Pulmonary artery endothelial cell (primary cell): ENCODE measurements around the gene PISD. TPM values are rescaled to one million over a fixed set of nuclear protein-coding genes. Genes with fewer than 3 reads are reported as not detected.
A peak's percentile ranks its signal among the peaks of the same experiment; 100 is the strongest.

ENCODE experiments used
- DNase-seq: peaks from one replicate; pipeline ENCODE4 v3.0.0-alpha.2; 2011; ENCODE audit warnings: low read depth, low spot score
- total RNA-seq: library from RNA; depleted of rRNA; stranded (reverse); fragments of >200 nt; gene quantifications from 2 replicates; pipeline ENCODE4 v1.2.3, GENCODE V29; 2014

The PISD gene
- total RNA-seq, 1 donor from 2014 or later, result 39.4 TPM

DNA sequence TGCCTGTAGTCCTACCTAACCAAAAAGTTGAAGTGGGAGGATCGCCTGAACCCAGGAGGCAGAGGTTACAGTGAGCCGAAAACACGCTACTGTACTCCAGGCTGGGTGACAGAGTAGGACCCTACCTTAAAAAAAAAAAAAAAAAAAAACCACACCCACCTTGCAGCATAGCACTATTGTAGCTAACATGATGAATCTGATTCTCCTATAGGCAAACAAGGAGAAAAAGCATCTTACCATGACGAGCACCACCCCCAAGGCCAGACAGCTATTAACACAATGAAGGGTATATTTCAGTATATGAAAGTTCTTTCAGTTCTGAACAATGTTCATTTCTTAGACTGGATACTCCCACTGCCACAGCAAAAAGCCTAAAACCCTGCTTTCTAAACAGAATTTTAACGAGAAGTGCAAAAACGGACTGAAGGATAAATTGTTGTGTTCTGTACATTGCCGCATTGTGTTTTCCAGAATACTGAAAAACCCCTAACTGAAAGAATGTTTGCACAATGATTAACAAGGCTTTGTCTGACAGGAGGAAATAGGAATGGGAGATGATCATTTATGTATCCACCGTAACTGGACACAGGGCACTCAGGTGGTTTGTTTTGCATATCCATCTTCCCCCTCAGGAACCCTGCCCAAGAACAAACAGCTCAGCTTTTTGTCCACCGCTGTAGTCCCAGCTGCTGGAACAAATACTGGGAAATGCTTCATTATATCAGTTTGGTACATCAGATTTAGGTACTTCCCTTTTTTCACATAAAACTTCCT is 8.9 kb downstream of the PISD start:
- no peak for DNase-seq

DNA sequence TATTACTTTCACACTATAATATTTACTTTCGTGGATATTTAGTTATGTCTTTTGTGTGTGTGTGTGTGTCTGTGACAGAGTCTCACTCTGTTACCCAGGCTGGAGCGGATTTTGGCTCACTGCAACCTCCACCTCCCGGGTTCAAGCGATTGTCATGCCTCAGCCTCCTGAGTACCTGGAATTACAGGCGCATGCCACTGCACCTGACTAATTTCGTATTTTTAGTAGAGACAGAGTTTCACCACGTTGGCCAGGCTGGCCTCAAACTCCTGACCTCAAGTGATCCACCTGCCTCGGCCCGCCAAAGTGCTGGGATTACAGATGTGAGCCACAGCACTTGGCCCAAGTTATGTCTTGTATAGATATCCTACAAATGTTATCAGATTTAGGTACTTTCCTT is 9.9 kb downstream of the PISD start:
- DNase-seq, result no peak

DNA sequence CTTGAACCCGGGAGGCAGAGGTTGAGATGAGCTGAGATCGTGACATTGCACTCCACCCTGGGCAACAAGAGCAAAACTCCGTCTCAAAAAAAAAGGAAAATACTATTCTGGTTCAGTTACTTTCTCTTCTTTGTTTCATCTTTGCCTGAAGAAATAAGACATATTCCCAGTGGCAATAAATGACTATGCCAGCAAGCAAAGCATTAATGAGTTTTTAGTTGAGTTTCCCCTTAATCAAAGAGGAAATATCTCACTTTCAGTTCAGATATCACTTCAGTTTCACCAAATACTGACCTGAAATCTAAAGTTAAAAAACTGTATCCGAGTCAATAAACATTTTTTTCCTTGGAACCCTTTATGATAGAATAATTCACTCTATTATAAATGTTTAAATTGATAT is 10.4 kb downstream of the PISD start:
- no peak for DNase-seq

DNA sequence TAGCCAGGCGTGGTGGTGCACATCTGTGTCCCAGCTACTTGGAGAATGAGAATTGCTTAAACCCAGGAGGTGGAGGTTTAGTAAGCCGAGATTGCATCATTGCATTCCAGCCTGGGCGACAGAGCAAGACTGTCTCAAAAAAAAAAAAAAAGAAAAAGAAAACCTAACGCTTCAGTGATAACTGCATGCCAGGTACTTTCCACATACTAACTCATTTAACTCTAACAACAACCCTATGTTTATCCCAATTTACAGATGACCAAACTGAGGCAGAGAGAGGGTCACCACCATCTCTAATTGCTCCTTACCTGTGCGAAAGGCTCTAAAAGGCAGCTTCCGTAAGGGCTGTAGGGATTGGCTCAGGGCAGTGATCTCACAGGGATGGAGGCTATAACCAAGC is 11.6 kb downstream of the PISD start:
- no peak for DNase-seq

DNA sequence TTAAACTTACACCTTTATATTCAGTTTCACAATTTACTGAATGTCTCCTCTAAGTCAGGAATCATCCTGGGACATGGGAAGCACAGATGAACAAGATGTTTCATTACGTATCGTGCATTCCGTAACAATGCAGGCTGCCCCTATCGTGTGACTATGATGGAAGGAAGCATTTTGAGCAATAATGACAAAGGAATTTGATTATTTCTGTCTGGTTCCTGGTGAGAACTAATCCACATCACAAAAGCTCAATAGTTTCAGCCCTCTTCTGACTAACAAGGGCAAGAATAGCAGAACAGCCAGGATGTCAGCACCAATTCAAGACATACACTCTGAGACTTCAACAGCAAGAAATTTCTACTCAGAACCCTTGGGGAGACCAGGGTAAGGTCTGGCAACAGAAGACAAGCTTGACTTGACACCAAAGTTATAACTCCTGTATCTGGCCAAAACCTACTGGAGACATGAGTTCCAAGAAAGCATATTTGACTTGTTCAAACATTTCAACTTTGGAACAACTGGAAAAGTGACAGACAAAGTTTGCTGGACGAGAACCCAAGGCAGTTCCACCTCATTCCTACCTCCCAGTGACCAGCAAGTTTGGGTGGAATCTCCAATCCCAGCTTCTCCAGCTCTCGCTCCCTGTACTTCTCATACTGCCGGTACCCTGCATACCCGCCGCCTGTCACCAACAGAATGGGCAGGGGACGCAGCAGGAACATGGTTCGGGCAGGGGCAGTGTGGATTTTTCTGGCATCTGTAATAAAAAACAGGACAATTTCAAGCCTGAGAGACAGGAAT is 14.3 kb downstream of the PISD start:
- DNase-seq, result peak; percentile 65

DNA sequence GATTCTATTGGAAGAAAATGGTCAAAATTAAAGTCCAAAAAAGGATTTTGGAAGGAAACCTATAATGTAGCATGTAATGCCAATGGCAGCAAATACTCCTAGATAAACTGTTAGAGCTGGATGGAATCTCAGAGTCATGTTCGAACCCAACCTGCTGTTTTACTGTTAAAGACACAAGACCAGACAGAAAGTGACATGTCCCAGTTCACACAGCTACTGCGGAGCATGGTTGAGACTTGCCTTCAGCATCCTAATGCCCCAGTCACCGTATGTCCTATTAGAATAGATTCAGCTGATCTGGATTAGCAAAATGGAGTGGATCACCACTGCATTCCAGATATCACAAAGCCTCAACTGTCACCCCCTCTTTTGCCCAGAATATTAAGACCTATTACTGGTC is 14.9 kb downstream of the PISD start:
- DNase-seq, result no peak

DNA sequence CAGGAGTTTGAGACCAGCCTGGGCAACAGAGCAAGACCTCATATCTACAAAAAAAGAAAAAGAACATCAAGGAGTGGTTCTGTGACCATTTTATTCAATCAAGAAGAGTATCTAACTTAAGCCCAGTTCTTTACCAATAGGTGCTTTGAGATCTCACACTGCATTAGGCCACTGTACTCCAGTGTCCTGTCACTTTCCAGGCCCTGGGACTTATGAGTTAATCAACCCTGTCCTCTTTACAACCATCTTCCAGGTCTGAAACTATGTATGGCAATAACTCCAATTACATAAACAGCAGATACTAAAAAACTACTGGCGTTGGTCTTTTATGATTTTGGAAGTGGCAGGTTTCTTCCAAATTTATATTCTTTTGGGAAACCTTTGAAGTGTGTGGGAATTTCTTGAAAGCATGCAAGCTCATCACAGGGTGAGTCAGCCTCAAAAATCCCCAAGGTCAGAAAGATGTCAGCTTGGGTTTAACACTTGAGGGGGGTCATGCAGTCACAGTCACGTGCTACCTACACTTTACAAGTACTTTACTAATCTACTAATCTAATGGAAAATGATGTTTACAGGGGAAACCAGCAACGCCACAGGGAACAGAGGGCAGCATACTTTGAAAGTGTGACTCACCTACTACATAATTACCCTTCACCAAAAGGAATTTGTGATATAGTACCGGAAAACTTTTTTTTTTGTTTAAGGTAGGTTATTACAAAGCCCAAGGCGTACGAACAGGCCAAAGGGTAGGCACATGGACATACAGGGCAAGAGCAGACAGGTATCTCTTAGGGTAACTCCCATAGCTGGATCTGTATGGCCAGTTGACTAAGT is 15.6 kb downstream of the PISD start:
- DNase-seq, result peak; percentile 96

DNA sequence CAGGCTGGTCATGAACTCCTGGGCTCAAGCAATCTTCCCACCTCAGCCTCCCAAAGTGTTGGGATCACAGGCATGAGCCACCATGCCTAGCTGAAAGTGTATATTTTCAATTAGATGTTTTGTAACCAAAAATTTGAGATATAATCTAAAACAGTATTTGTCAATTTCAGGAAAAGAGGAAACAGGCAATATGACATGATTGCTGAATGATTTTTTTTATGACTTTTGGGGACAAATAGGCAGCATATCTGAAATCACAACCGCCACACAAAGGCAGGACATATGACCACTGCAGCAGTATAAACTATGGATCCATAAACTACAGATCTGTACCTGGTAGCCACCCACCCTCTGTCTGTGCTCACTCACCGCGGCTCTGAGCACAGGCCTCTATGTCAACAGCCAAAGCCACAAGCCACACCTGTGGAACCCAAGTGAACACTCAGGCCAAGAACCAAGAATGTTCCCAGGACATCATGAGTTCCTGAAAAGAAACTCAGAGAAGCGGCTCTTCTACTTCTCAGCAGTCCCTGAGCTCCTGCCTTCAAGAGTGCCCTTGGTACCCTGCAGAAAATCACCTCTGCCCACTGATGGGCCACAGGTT is 22.5 kb downstream of the PISD start:
- no peak for DNase-seq

DNA sequence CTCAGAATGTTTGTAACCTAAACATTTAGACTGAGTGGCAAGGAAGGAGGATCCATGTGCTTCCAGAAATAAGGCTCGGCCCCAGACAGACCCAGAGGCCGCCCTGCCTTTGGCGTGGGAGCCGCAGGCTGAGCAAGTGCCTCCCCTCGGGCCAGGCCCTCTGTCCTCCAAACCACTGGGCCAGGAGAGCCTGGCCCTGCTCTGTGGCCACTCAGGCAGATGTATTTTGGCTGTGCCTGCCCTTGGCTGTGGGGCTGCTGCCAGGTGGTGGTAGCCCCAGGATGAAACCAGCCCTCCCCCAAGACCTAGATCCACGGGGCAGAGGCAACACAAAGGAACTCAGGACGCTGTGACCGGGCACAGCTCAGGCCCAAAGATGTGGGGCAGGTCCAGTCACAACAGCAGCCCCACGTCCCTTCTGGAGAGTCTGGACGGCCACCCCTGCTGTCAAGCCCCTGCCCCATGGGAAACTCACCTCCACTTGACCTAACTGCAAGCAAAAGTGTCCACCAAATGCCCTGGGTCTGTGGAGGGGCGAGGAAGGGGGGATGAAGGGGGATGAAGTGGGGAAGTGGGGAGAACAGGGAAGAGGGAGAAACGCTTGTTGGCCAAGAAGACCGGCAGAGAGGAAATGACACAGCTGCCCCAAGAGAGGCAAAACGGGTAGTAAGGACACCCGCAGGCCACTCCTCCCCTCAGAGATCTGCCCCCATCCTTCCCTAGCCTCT is 24.0 kb downstream of the PISD start:
- no peak for DNase-seq

DNA sequence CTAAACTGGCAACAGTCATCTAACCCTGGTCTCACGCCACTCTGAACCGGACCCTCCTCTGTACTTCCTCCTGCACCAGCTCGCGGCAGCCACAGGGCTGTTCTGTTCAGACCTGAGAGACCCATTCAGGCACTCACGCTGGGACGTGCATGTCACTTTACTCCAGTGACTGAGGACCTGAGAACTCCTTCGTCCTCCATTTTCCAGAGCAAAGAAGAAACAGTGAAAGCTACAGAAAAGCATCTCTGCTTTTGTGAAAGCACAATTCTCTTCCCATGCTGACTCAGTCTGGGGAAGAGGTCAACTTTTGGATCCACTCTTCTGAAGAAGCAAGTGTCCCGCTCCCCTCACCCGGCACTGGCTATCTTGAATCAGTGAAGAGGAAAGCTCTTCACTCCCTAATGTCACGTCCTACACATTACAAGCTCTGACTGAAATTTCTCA is 24.5 kb downstream of the PISD start:
- DNase-seq, result no peak

DNA sequence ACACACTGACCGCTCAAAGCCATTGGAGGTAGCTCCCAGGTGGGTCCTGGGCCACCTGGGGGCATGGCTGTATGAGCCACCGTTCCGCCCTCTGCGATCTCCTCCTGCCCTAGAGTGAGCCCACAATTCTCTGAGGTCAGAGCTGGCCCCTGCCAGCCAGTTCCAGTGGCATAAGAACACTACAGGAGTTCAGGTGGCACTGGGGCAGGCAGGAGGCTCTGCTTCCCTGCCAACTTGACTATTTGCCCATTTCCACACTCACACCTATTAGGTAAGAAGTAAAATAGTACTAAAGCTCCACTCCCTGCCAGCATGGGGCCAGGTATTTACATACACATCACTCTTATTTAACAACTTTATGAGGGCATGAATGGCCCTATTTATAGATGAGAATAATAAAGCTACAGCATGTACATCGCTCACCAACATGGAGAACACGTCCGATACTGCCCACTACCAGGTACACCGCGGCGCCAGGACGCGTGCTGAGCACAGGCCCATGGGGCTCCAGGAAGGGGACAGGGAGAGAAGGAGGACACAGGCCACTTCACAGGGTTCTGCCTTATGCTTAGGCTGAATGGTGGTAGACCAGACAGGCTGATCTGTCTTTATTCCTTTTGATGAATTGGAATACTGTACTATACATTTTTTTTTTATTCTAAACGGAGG is 26.2 kb downstream of the PISD start:
- no peak for DNase-seq

DNA sequence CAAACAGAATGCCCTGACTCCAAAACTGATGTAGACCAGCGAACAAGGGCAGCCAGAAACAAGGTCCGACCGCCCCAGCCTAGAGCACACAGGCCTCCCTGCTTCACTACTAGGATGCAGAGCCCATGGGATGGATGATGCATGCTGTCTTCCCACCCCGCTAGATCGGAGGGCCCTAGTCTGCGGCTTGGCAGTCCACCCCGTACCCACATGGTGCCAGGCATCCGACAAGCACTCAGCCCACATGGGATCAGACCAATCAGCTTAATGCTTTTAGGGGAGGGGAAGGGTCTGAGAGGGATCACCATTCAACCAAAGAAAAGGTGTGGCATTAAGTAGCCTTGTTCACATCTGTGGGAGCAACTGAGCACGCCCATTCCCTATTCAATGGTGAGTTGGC is 30.6 kb downstream of the PISD start:
- no peak for DNase-seq

DNA sequence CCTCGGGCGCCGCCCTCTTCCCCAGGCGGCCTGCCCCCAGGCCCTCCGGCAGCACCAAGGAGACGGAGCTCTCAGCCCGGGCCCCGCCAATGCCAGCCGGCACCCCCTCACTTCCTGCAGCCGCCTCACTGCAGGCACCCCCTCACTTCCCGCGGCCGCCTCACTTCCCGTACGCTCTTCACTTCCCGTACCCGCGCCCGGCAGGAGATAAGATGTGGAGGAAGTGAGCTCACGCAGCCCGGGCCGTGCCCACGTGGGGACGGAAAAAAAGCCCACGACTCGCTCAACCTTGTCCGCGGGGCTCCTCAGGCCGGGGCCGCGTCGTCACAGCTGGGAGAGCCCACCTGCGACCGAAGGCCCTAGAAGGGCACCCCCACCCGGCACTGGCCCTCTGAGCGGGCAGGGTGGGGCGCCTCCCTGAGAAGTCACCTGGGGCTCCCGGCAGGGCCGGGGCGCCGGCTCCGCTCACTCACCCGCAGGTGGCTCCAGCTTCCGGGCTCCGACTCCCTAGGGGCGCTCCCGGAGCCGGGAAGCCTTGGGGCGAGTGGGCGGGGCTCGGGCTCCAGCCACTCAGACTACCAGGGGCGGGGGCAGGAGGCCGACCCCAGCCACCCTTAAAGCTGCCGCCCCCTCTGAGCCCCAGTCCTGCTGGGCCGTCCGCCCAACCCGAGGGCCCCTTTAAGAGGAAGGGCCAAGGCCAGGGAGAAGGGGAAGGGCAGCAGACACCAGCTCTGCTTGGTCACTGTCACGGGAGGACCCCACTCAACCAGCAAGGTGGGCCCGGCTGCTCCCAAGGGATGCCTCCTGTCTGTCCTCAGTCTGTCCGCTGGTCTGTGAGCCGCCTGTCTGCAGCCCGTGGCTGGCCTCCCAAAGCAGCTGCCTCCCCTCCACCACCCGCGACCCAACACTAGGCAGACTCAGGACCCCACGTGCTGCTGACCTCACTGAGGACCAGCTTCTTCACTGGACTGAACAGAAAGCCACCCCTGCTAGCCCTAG is 31.4 kb downstream of the PISD start:
- peak; percentile 81 for DNase-seq

DNA sequence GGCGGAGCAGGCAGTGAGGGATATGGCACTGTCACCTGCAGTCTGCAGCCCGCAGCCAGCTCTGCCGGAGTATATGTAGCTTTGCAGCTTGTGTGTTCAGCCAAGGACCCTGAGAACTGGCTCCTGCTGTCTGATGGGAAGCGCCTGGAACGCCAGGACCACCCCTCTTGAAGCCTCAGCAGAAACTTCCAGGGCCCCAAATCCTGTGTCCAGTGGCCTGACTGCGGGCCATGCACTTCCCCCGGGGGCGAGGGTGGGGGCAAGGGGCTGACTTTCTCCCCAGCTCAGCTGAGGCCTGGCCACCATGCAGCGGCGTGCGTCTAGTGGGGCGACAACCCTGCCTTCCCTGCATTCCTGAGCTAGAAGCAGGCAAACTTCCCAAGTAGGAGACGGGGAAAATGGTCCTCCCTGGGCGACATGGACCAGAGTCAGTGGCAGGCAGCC is 32.3 kb downstream of the PISD start:
- no peak for DNase-seq

DNA sequence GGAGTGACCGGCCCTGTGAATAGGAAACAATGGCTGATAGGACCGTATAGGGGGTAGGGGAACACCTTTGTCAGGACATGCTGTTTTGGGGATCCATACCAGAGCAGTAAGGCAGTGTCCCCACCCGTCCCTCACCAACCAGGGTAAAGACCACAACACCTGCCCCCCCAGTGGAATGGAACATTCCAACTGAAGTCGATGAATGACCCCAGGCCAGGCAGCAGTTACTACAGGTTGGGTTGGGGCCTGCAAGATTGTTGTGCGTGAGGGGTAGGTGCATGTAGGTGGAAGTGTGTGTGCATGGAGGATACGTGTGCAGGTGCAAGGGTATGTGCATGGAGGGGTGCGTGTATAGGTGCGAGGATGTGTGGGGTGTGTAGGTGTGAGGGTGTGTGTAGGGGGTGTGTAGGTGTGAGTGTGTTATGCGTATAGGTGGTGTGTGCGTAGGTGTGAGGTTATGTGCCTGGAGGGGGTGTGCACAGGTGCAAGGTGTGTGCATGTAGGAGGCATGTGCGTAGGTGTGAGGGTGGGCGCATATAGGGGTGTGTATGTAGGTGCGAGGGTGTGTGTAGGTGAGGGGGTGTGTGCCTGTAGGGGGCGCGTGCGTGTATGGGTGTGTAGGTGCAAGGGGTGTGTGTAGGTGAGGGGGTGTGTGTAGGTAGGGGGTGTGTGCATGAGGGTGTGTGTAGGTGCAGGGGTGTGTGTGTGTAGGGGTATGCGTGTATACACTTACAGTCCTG is 32.9 kb downstream of the PISD start:
- no peak for DNase-seq

DNA sequence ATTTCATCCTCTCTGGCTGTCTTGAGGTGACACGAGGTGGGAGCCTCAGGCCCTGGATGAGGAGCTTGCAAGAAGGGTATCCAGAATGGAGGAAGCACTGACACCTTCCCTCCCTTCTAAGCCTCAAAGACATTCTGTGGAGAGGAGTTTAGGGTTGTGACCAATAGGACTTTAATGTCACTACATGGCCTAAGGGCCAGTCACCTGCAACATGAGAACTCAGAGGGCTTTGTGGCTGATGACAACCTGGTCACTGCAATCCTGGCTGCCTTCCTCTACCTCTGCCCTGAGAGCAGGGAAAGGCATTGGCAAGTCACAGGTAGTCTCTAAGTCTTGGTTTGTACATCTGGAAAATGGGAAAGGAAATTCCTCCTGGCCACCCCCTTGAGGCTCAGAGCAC is 33.7 kb downstream of the PISD start:
- DNase-seq, result no peak

DNA sequence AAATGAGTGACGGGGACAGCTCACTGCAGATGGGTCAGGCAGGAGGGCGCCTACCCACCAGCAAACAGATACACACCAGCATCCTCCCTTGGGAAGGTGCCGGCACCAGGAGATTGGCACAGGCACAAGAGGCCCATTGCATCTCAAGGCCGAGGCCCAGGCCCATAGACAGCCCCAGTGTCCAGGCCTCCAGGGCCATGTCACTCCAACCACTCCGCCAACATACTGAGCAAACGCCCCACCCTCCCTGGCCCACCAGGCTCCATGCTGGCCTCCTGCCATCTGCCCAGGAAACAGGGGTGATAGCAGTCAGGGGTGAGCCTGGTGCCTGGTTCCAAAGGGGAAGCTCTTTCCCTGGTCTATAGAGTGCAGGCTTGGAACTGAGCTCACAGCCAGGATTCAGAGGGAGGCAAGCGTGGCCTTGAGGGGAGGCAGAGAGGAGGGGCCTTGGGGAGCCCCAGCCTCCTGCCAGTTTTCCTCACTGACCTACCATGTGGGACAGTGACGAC is 34.7 kb downstream of the PISD start:
- no peak for DNase-seq
